Endothelial cell of umbilical vein (primary cell): ENCODE results near the gene ULK4. TPM values are rescaled to one million over a fixed set of nuclear protein-coding genes. Genes with fewer than 3 reads are reported as not detected.

Experiments
- BruUV-seq: library from RNA; stranded (reverse); fragments of 400-500 nt; replicated peaks from 2 replicates; lab custom pipeline; 2021; lab: Mats Ljungman, UMichigan
- CTCF ChIA-PET: fragments of 300-600, 350-600 bp; sonication (Branson Sonifier 250); formaldehyde crosslinking; loops from one replicate; lab custom pipeline; 2021; ENCODE audit warnings: antibody characterized with exemption, inconsistent platforms; lab: Charles Lee
- POLR2A ChIA-PET: fragments of 300-600, 350-600 bp; sonication (Branson Sonifier 250); formaldehyde crosslinking; loops from one replicate; lab custom pipeline; 2021; ENCODE audit warnings: antibody characterized with exemption, inconsistent platforms; lab: Charles Lee
- DNase-seq: peaks from one replicate; pipeline ENCODE4 v3.0.0-alpha.2; 2011; ENCODE audit warnings: low read depth, low spot score
- FAIRE-seq: peaks from 2 replicates; lab custom pipeline; 2011; peaks lifted over from hg19 to GRCh38; lab: Jason Lieb, UNC
- H2AFZ ChIP-seq: 2 replicates; pipeline ENCODE4 v1.6.0; 2012; ENCODE audit warnings: low read depth, low read length, control low read depth, inconsistent platforms
- H3K27ac ChIP-seq: 2 replicates; pipeline ENCODE4 v1.5.1; 2011; ENCODE audit warnings: low read depth, mild to moderate bottlenecking, control low read depth, low read length, moderate library complexity; ENCODE audit not compliant: insufficient read depth
- H3K27me3 ChIP-seq, 2 experiments: 2 replicates each; pipeline versions ENCODE4 v1.6.0 to v1.6.1; 2011; ENCODE audit warnings: low read length in 2 of 2, mixed read lengths in 1 of 2; ENCODE audit not compliant: control insufficient read depth in 2 of 2, insufficient read depth in 2 of 2
- H3K36me3 ChIP-seq, 2 experiments: 2 replicates in 1 of 2; 3 replicates in 1 of 2; pipeline ENCODE4 v1.5.1; 2011; ENCODE audit warnings: low read length in 2 of 2, mild to moderate bottlenecking in 1 of 2, moderate library complexity in 1 of 2; ENCODE audit not compliant: control insufficient read depth in 2 of 2, insufficient read depth in 2 of 2; ENCODE audit errors: extremely low read depth in 1 of 2
- H3K4me1 ChIP-seq: 3 replicates; pipeline ENCODE4 v1.5.1; 2011; ENCODE audit warnings: mild to moderate bottlenecking, low read length; ENCODE audit not compliant: control insufficient read depth, insufficient read depth; ENCODE audit errors: extremely low read depth
- H3K4me2 ChIP-seq: 2 replicates; pipeline ENCODE4 v1.6.1; 2011; ENCODE audit warnings: low read length, control low read depth, mixed read lengths; ENCODE audit not compliant: insufficient read depth
- H3K4me3 ChIP-seq, 3 experiments: fragments of 200-600 bp in 1 of 3; sonication (generic), shearing (Covaris generic) in 1 of 3; replicated peaks in 1 of 3; 2 replicates each; pipeline ENCODE4 v1.5.1; 2011 to 2016; ENCODE audit warnings: control low read depth in 3 of 3, low read length in 3 of 3, mild to moderate bottlenecking in 2 of 3, inconsistent platforms in 1 of 3, low read depth in 1 of 3, moderate library complexity in 1 of 3; ENCODE audit not compliant: insufficient read depth in 1 of 3
- H3K79me2 ChIP-seq: 2 replicates; pipeline ENCODE4 v1.6.0; 2012; ENCODE audit warnings: low read length, inconsistent platforms; ENCODE audit not compliant: control insufficient read depth, insufficient read depth
- H3K9ac ChIP-seq: replicated peaks from 2 replicates; pipeline ENCODE3; 2011; ENCODE audit warnings: low read length, control low read depth; ENCODE audit not compliant: insufficient read depth; ENCODE audit errors: extremely low read depth
- H3K9me1 ChIP-seq: replicated peaks from 3 replicates; pipeline ENCODE4 v1.6.0; 2011; ENCODE audit warnings: mild to moderate bottlenecking, low read length; ENCODE audit not compliant: control insufficient read depth, insufficient read depth; ENCODE audit errors: extremely low read depth
- H3K9me3 ChIP-seq: replicated peaks from 2 replicates; pipeline ENCODE4 v1.5.1; 2012; ENCODE audit warnings: low read length, inconsistent platforms; ENCODE audit not compliant: control insufficient read depth, insufficient read depth
- H4K20me1 ChIP-seq: replicated peaks from 2 replicates; pipeline ENCODE3; 2011; ENCODE audit warnings: mild to moderate bottlenecking, low read length; ENCODE audit not compliant: control insufficient read depth, insufficient read depth; ENCODE audit errors: extremely low read depth
- CTCF ChIP-seq, 2 donors: IDR thresholded peaks; 1 replicate in 1 of 2; 2 replicates in 1 of 2; pipeline ENCODE4 v1.5.1; 2011; ENCODE audit warnings: low read length in 2 of 2, mild to moderate bottlenecking in 2 of 2, moderate library complexity in 2 of 2, control low read depth in 1 of 2, inconsistent platforms in 1 of 2, low read depth in 1 of 2; ENCODE audit not compliant: insufficient read depth in 1 of 2; ENCODE audit errors: extremely low read depth in 1 of 2
- EZH2 ChIP-seq: IDR thresholded peaks from 2 replicates; pipeline ENCODE4 v1.6.1; 2012; ENCODE audit warnings: borderline replicate concordance, low read depth, mild to moderate bottlenecking, moderate library complexity, low read length, inconsistent platforms; ENCODE audit not compliant: severe bottlenecking
- FOS ChIP-seq: IDR thresholded peaks from 2 replicates; pipeline ENCODE4 v1.6.1; 2011; ENCODE audit warnings: mild to moderate bottlenecking, low read length, moderate library complexity, borderline replicate concordance; ENCODE audit not compliant: insufficient read depth
- GATA2 ChIP-seq: IDR thresholded peaks from 2 replicates; pipeline ENCODE4 v1.7.0; 2011; ENCODE audit warnings: low read depth, mild to moderate bottlenecking, moderate library complexity, mixed read lengths, low read length; ENCODE audit not compliant: insufficient read length, insufficient read depth
- JUN ChIP-seq: IDR thresholded peaks from 2 replicates; pipeline ENCODE4 v1.6.1; 2011; ENCODE audit warnings: borderline replicate concordance, low read depth; ENCODE audit not compliant: insufficient read length, insufficient read depth
- MYC ChIP-seq: IDR thresholded peaks from one replicate; pipeline ENCODE4 v1.6.1; 2011; ENCODE audit warnings: mild to moderate bottlenecking, low read depth, low read length
- POLR2A ChIP-seq: IDR thresholded peaks from 2 replicates; pipeline ENCODE4 v1.6.1; 2012; ENCODE audit warnings: low read depth, mild to moderate bottlenecking, control low read depth, low read length
- POLR2AphosphoS5 ChIP-seq: IDR thresholded peaks from 2 replicates; pipeline ENCODE4 v1.6.1; 2012; ENCODE audit warnings: low read depth, mild to moderate bottlenecking, control low read depth, low read length, moderate library complexity; ENCODE audit not compliant: insufficient read depth
- dilution Hi-C: fragments of 300-500 bp; cut with MboI; formaldehyde crosslinking; loops from one replicate; pipeline ENCODE4 v1.15.0; 2019; ENCODE audit warnings: low sequenced_read_pairs; ENCODE audit not compliant: extremely low pct_ligation_motif_present
- intact Hi-C: fragments of 100-400 bp; cut with micrococcal nuclease; formaldehyde crosslinking; loops from one replicate; pipeline ENCODE4 v1.10.0; 2022
- polyA plus RNA-seq, 4 experiments: library from polyadenylated mRNA; depleted of rRNA in 3 of 4; stranded (reverse) in 3 of 4; unstranded in 1 of 4; fragments of >200 nt; gene quantifications; 2 replicates each; pipeline versions ENCODE4 v1.2.1 to v1.2.3, GENCODE V29; 2011 to 2012; ENCODE audit warnings: missing spikeins in 1 of 4
- total RNA-seq: library from RNA; stranded (reverse); gene quantifications from 2 replicates; pipeline ENCODE4 v1.2.3, GENCODE V29; 2021

The ULK4 gene
- total and polyA plus RNA-seq, 2 donors (not counting 3 experiments of a cell fraction or from before 2014, with no cell fraction given) = 3.3 to 16.0 TPM

DNA sequence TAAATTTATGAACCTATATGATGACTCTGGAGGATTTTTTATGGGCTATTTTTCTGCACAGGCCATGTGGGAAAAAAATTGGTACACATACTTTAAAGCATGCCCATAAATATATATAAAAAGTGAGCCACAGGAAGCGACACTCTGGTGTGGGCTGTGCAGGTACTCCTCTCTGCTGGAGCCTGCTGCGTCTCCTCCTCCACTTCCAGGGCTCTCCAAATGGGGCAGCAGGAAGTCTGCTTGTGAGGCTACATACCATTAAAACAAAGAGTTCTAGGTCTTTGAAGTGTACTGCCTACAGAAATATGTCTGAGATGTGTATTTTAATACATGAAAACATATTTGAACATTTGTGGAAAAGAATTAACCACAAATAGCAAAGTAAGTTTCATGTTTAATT, 627.5 kb downstream of the ULK4 start:
- Histone ChIP-seq H4K20me1 (no peaks in the 10 kb centered on the region), H3K9me3 (no peaks in the 10 kb centered on the region), H3K4me1 (no peaks in the 10 kb centered on the region), H3K36me3 (no peaks in the 10 kb centered on the region), H3K27ac (no peak overlapping the region), H3K79me2 (no peaks in the 10 kb centered on the region), H3K4me2 (no peak overlapping the region), H3K27me3 (no peaks in the 10 kb centered on the region), H3K4me3 (no peak overlapping the region), H3K9ac (no peak overlapping the region), H3K9me1 (no peaks in the 10 kb centered on the region), H2AFZ (no peak overlapping the region)
- DNase-seq = no peak
- TF ChIP-seq POLR2AphosphoS5 (no peak), POLR2A (no peak), MYC (no peak), GATA2 (no peak), FOS (no peak), CTCF (IDR thresholded peaks at IDR 0.05; ENCODE audit: extremely low read depth in 1 of 2, insufficient read depth in 1 of 2, low read depth in 1 of 2, low read length in 2 of 2) (no peak), JUN (no peak), EZH2 (no peak)
- ChIA-PET CTCF (no interaction called here), POLR2A (no interaction called here)
- BruUV-seq = no TSS peak
- FAIRE-seq = no peak
- intact Hi-C loops = no loop called here
- dilution Hi-C loops = no loop called here
